Testis (tissue), 2 donors: ENCODE results near the gene SH3PXD2B.

Experiments
- CTCF ChIP-seq, 3 experiments: fragments of 450-650 bp in 2 of 3; fragments of 200-600 bp in 1 of 3; sonication (generic) in 1 of 3; IDR thresholded peaks; one replicate each; pipeline ENCODE4 v1.5.1; 2016 to 2019; ENCODE audit warnings: antibody characterized with exemption in 3 of 3, mild to moderate bottlenecking in 2 of 3, moderate library complexity in 1 of 3
- POLR2A ChIP-seq: fragments of 450-650 bp; IDR thresholded peaks from one replicate; pipeline ENCODE4 v1.6.1; 2017; ENCODE audit warnings: antibody characterized with exemption, mild to moderate bottlenecking, moderate library complexity

GRCh38 chr5:172412724-172413286, 41.5 kb downstream of the SH3PXD2B start:
- TF ChIP-seq POLR2A (no peak), CTCF (IDR thresholded peaks at IDR 0.05) (no peak)
